Astrocyte of the cerebellum (primary cell): ENCODE results near the gene BLZF1.

Experiments used
- DNase-seq: peaks from one replicate; pipeline ENCODE4 v3.0.0-alpha.2; 2011; ENCODE audit warnings: low read depth
- H3K4me3 ChIP-seq: 2 replicates; pipeline ENCODE4 v1.5.1; 2011; ENCODE audit warnings: mild to moderate bottlenecking, low read depth, low read length, moderate library complexity
- in situ Hi-C: cut with HindIII; loops from 2 replicates; pipeline ENCODE4 v1.10.0; 2017; ENCODE audit warnings: low sequenced_read_pairs
- TF ChIP-seq, protein P1 (sequence below): IDR thresholded peaks from 2 replicates; pipeline ENCODE4 v1.5.1; 2012; ENCODE audit warnings: low read length, low read depth, moderate library complexity, mild to moderate bottlenecking; ENCODE audit errors: missing control alignments

The BLZF1 gene

DNA sequence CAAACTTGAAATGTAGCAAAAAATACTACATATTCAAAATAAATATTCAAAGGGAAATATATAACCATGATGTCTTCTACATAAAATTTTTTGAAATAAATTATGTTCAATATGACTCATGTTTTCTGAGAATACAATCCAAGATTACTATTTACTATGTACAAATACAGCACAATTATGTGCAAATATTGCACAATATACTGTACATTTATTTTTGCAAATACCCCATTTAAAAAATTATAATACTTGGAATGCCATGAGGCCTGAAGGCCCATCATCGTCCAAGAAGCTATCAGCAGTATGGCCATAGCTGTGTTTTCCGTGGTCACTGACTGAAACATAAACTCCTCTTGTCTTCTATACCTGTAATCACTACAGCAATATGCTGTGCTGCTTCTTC, 47.0 kb downstream of the BLZF1 start:
- no peak overlapping the region for H3K4me3 ChIP-seq
- no peak for DNase-seq
- in situ Hi-C loops: no loop called here
- TF ChIP-seq, protein P1, sequence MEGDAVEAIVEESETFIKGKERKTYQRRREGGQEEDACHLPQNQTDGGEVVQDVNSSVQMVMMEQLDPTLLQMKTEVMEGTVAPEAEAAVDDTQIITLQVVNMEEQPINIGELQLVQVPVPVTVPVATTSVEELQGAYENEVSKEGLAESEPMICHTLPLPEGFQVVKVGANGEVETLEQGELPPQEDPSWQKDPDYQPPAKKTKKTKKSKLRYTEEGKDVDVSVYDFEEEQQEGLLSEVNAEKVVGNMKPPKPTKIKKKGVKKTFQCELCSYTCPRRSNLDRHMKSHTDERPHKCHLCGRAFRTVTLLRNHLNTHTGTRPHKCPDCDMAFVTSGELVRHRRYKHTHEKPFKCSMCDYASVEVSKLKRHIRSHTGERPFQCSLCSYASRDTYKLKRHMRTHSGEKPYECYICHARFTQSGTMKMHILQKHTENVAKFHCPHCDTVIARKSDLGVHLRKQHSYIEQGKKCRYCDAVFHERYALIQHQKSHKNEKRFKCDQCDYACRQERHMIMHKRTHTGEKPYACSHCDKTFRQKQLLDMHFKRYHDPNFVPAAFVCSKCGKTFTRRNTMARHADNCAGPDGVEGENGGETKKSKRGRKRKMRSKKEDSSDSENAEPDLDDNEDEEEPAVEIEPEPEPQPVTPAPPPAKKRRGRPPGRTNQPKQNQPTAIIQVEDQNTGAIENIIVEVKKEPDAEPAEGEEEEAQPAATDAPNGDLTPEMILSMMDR: no peak

DNA sequence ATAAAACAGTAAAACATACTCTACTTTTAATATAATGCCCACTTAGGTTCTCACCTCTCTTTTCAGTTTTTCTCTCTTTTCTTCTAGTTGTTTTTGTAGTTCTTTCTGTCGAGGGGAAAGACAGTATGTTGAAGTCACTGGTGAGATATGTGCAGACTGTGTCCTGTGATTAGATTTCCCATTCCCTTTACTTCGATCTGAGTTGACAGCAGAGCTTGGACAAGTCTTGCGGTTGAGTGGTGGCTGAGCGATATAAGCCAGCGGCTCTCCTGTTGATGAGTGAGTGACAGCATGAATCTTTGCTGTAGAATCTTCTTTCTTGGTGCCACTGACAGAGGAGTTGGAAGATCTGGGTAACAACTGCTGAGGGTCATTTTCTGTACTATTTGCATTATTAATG, 53.3 kb downstream of the BLZF1 start:
- DNase-seq: no peak

DNA sequence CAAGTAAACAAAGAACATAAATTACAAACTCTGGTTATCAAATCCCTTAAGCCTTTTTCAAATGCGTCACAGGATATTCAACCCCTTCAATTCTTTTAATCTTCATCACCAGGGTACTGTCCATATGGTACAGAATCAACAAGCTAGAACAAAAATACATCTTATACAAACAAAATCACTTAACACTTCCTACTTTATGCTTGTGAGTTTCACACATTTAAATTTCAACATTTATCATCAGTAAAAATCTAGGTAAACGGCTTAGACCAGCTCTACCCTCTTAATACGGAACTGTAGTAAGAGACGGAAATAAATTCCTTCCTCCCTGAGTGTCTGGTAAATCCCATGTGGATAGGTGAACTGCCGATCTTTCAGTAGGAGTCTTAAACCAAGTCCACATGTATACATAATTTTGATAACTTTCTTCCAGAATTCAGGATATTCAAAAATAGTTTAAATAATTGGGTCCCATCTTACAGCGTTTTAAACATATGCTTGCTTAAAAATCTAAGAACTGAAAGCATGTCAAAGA, 58.2 kb downstream of the BLZF1 start:
- peak overlapping the region; percentile 61 for H3K4me3 ChIP-seq
- in situ Hi-C loops: no loop called here
- DNase-seq: no peak
- TF ChIP-seq, protein P1: no peak

More for the DNA sequence above, 53.3 kb downstream of the BLZF1 start:
- in situ Hi-C loops: no loop called here
- no peak overlapping the region for H3K4me3 ChIP-seq
- TF ChIP-seq, protein P1: no peak

DNA sequence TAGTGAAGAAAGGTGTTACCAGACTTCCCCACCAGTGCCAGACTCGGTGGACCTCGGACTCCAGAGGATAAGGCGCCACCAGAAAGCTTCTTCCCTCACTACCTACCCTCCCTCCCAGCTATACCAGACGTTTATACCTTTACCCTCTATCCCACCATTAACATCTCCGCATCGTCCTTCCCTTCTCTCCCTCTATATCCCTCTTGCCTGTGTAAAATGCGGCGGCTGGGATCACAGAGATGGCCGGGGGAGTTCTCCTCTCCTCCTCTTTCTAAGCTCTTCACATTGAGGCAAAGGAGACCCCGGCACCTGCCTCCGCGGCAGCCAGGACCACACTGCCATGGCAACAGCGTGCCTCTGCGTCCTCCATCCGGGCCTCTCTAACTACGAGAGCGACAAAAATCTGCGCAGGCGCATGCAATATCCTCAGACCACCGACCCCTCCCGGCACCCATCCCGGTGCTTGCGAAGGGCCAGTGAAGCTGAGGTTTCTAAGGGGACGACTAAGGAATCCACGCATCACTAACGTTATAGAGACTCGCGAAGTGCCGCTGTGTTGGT, 59.2 kb downstream of the BLZF1 start, which contains the start of gene CCDC181:
Gene CCDC181, minus strand, starts transcription at position 394 of the 561 bp plus-strand sequence. CDS start 2,547 bp downstream, outside the sequence.
- in situ Hi-C loops: no loop called here
- peak within 1 kb of the TSS; percentile 61 for H3K4me3 ChIP-seq
- TF ChIP-seq, protein P1: no peak
- peak; percentile 39 for DNase-seq
